HFF-Myc (cell line): ENCODE measurements around the gene SARS2.
"Not testable (repeated sequence)": the region's sequence is repeated elsewhere in the genome, so short reads cannot be mapped to it uniquely, and the experiment has no call there.

ENCODE experiments used
- DNase-seq: peaks from one replicate; pipeline ENCODE4 v3.0.0-alpha.2; 2011; ENCODE audit warnings: low read depth; ENCODE audit errors: extremely low read depth
- H3K4me3 ChIP-seq: replicated peaks from 2 replicates; pipeline ENCODE4 v1.5.1; 2011; ENCODE audit warnings: low read depth, mild to moderate bottlenecking, control low read depth, low read length
- CTCF ChIP-seq: IDR thresholded peaks from 2 replicates; pipeline ENCODE4 v1.5.1; 2012; ENCODE audit warnings: mild to moderate bottlenecking, low read depth, low read length, control low read depth; ENCODE audit errors: missing control alignments

The SARS2 gene

DNA sequence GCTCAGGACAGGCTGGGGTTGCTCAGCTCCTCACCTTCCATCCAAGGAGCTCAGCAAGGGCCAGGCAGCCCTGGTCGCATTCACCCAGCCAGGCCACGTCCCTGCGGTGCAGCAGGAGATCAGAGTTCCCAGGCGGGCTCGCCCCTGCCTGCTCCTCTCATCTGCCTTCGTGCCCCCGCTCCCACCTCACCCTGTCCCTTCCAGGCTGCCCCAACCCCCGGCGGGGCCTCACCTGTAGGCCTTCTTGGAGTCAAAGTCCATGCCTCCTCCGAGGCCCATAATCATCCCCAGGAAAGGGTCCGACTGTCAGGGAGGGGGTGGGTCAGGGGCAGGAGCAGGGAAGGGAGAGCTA lies 51.2 kb downstream of the SARS2 start:
- no peak for TF ChIP-seq CTCF

GRCh38 chr19:38878575-38879399 lies 51.8 kb downstream of the SARS2 start:
- H3K4me3 ChIP-seq, result no peak overlapping the region
- no peak for TF ChIP-seq CTCF
- no peak for DNase-seq

More for the DNA sequence above, 51.2 kb downstream of the SARS2 start:
- DNase-seq, result no peak
- H3K4me3 ChIP-seq, result no peak overlapping the region

- H3K4me3 ChIP-seq, result no peak within 1 kb of the TSS
- DNase-seq, result no peak
- no peak for TF ChIP-seq CTCF
Observed at GRCh38 chr19:38877781-38878574, 52.6 kb downstream of the SARS2 start, which contains the start of gene RINL. Gene RINL, minus strand, starts transcription at chr19:38878275. Its CDS starts 1,533 bp downstream, at chr19:38876742.

DNA sequence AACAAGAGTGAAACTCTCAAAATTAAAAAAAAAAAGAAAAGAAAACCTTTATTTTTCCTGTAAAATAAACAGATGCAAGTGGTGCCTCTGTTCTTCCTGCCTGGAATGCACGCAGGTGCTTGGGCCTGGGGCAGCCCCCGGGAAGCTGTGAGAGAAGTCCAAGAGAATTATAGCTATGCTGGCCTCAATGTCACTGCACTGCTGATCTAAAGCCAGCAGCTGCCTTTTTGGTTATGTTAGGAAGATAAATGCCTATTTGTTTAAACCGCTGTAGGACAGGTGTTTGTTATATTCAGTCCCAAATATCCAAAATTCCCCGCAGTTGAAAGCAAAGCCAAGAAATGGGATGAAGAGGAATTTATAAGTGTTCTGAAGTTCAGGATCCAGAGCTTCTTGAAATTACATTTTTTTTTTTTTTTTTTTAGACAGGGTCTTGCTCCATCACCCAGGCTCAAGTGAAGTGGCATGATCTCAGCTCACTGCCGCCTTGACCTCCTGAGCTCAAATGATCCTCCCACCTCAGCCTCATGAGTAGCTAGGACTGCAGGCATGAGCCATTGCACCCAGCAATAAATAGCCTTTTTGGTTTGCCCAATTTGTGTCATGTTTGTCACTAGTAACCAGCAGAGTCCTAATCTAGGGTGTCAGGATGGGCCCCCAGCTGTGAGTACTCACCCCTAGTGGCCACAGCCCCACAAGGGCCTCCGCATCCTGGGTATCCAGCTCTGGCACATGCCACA lies 54.7 kb downstream of the SARS2 start:
- DNase-seq, result no peak
- TF ChIP-seq CTCF, result no peak
- H3K4me3 ChIP-seq, result no peak overlapping the region

DNA sequence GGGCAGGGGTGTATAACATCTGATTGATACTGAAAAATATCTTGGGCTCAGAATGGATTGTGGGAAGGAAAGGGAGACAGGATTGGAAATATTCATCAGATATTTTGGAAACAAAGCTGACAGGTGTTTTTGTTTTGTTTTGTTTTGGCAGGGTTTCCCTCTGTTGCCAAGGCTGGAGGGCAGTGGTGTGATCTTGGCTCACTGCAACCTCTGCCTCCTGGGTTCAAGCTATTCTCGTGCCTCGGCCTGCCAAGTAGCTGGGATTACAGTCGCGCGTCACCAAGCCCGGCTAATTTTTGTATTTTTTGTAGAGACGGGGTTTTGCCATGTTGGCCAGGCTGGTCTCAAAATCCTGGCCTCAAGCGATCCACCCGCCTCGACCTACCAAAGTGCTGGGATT lies 57.2 kb downstream of the SARS2 start:
- DNase-seq, H3K4me3 ChIP-seq: not testable (repeated sequence)

GRCh38 chr19:38870612-38871011 lies 60.0 kb downstream of the SARS2 start:
- DNase-seq, result no peak
- H3K4me3 ChIP-seq, result no peak overlapping the region
- TF ChIP-seq CTCF, result no peak
